ENCODE measurements around the gene RFTN1. TPM values are rescaled to one million over a fixed set of nuclear protein-coding genes. Genes with fewer than 3 reads are reported as not detected.

Gene RFTN1
- total and polyA plus RNA-seq, 2 donors (not counting 3 experiments of a cell fraction or from before 2014, with no cell fraction given), result 40.3 to 43.3 TPM

- Histone ChIP-seq H4K20me1 (replicated peaks; ENCODE audit: control insufficient read depth, extremely low read depth, insufficient read depth, low read length) (no peaks in the 10 kb centered on the region), H3K36me3 (ENCODE audit: control insufficient read depth in 2 of 2, extremely low read depth in 1 of 2, insufficient read depth in 2 of 2, low read length in 2 of 2) (peaks cover 0 to 3% of the 10 kb centered on the region in 2 experiments), H3K9me3 (replicated peaks; ENCODE audit: control insufficient read depth, insufficient read depth, low read length) (no peaks in the 10 kb centered on the region), H2AFZ (ENCODE audit: low read depth, low read length) (no peak overlapping the region), H3K4me1 (ENCODE audit: control insufficient read depth, extremely low read depth, insufficient read depth, low read length) (peaks cover 5% of the 10 kb centered on the region), H3K27ac (ENCODE audit: insufficient read depth, low read depth, low read length) (no peak overlapping the region), H3K4me3 (replicated peaks in 1 of 3; ENCODE audit: insufficient read depth in 1 of 3, low read depth in 1 of 3, low read length in 3 of 3) (no peak overlapping the region), H3K27me3 (ENCODE audit: control insufficient read depth in 2 of 2, insufficient read depth in 2 of 2, low read length in 2 of 2) (no peaks in the 10 kb centered on the region), H3K9ac (replicated peaks; ENCODE audit: extremely low read depth, insufficient read depth, low read length) (no peak overlapping the region), H3K9me1 (replicated peaks; ENCODE audit: control insufficient read depth, extremely low read depth, insufficient read depth, low read length) (no peaks in the 10 kb centered on the region), H3K79me2 (ENCODE audit: control insufficient read depth, insufficient read depth, low read length) (peaks cover 7% of the 10 kb centered on the region), H3K4me2 (ENCODE audit: insufficient read depth, low read length) (no peak overlapping the region)
- CTCF ChIA-PET, result interaction anchor here (0.7 to 1.3 kb wide), 3 partner anchors 17 to 211 kb away, joined by 3 to 4 read pairs (median 3); no protein-coding TSS in a partner anchor
- dilution Hi-C loops (cut with MboI; ENCODE audit: extremely low pct_ligation_motif_present, low sequenced_read_pairs), result no loop called here
- FAIRE-seq (no peak), DNase-seq (ENCODE audit: low read depth, low spot score) (no peak)
- intact Hi-C loops (cut with micrococcal nuclease), result no loop called here
- TF ChIP-seq FOS (IDR thresholded peaks at IDR 0.05; ENCODE audit: borderline replicate concordance, insufficient read depth, low read length) (no peak), POLR2A (IDR thresholded peaks at IDR 0.05; ENCODE audit: low read depth, low read length) (no peak), CTCF (IDR thresholded peaks at IDR 0.05; ENCODE audit: extremely low read depth in 1 of 2, insufficient read depth in 1 of 2, low read depth in 1 of 2, low read length in 2 of 2) (no peak), MAX (IDR thresholded peaks at IDR 0.05; ENCODE audit: insufficient read depth, insufficient read length) (no peak), POLR2AphosphoS5 (IDR thresholded peaks at IDR 0.05; ENCODE audit: insufficient read depth, low read depth, low read length) (no peak), EZH2 (IDR thresholded peaks at IDR 0.05; ENCODE audit: borderline replicate concordance, low read depth, low read length, severe bottlenecking) (no peak), JUN (IDR thresholded peaks at IDR 0.05; ENCODE audit: borderline replicate concordance, insufficient read depth, insufficient read length, low read depth) (no peak), MYC (IDR thresholded peaks at IDR 0.05; ENCODE audit: low read depth, low read length) (no peak), GATA2 (IDR thresholded peaks at IDR 0.05; ENCODE audit: insufficient read depth, insufficient read length, low read depth, low read length) (no peak)
- BruUV-seq (replicated peaks), result no TSS peak
- POLR2A ChIA-PET, result no interaction called here
Measured at GRCh38 chr3:16501376-16501775, 12.1 kb downstream of the RFTN1 start.
